Suprapubic skin (tissue), 4 donors: ENCODE measurements around the gene TLL1. TPM values are rescaled to one million over a fixed set of nuclear protein-coding genes. Genes with fewer than 3 reads are reported as not detected.

Experiments
- DNase-seq, 2 donors: peaks; one replicate each; pipeline ENCODE4 v3.0.0-alpha.2; 2019; ENCODE audit warnings: low spot score in 2 of 2
- H3K27ac ChIP-seq: fragments of 200-600 bp; sonication (generic); one replicate; pipeline ENCODE4 v1.5.1; 2019
- H3K27me3 ChIP-seq: fragments of 200-600 bp; sonication (generic); one replicate; pipeline ENCODE4 v1.5.1; 2019
- H3K36me3 ChIP-seq: fragments of 200-600 bp; sonication (generic); one replicate; pipeline ENCODE4 v1.5.1; 2019
- H3K4me1 ChIP-seq: fragments of 200-600 bp; sonication (generic); one replicate; pipeline ENCODE4 v1.5.1; 2019
- H3K4me3 ChIP-seq: fragments of 200-600 bp; sonication (generic); one replicate; pipeline ENCODE4 v1.5.1; 2019; ENCODE audit warnings: mild to moderate bottlenecking
- H3K9me3 ChIP-seq: fragments of 200-600 bp; sonication (generic); one replicate; pipeline ENCODE4 v1.5.1; 2019
- EP300 ChIP-seq: sonication (generic); formaldehyde crosslinking; IDR thresholded peaks from one replicate; pipeline ENCODE4 v1.6.1; 2017; ENCODE audit warnings: antibody characterized with exemption
- POLR2A ChIP-seq, 2 donors: fragments of 450-650 bp; IDR thresholded peaks; one replicate each; pipeline ENCODE4 v1.6.1; 2017; ENCODE audit warnings: antibody characterized with exemption in 2 of 2, mild to moderate bottlenecking in 2 of 2, moderate library complexity in 2 of 2
- POLR2AphosphoS5 ChIP-seq, 3 donors: sonication (generic); formaldehyde crosslinking; IDR thresholded peaks; one replicate each; pipeline ENCODE4 v1.6.1; 2017; ENCODE audit warnings: antibody characterized with exemption in 3 of 3
- WGBS: methylation state at CpG from one replicate; pipeline ENCODE4 v1.1.5; 2018; 5-methylcytosine and 5-hydroxymethylcytosine counted together
- total RNA-seq, 4 donors: library from RNA; depleted of rRNA; stranded (reverse); fragments of >200 nt; gene quantifications; one replicate each; pipeline ENCODE4 v1.1.0, GENCODE V29; 2016
- TF ChIP-seq, protein P1 (sequence below), 2 donors: fragments of 200-600 bp in 1 of 2; fragments of 450-650 bp in 1 of 2; sonication (generic) in 1 of 2; IDR thresholded peaks; one replicate each; pipeline ENCODE4 v1.5.1; 2016 to 2019; ENCODE audit warnings: antibody characterized with exemption in 2 of 2, mild to moderate bottlenecking in 1 of 2, moderate library complexity in 1 of 2

The TLL1 gene
- total RNA-seq, 4 donors from 2014 or later: 6.4 to 12.9 (median 8.6) TPM

DNA sequence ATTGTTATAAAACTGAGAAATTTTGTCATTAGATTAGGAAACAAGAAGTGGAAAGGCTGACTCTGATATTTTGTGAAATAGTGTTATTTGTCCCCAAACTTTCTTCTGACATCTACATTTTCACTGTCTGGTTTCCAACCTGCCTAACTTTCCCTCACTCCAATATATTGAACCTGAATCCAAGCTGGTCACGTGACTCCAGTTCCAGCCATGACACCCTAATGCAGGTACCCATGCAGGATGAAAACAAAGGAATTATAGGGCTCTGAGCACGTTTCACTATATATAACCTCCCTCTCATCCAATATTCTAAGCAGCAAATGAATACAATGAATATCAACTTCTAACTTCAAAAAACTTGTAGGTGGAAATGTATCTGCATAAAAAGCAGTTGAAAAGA, 231.6 kb downstream of the TLL1 start:
- DNase-seq: no peak
- TF ChIP-seq, protein P1, sequence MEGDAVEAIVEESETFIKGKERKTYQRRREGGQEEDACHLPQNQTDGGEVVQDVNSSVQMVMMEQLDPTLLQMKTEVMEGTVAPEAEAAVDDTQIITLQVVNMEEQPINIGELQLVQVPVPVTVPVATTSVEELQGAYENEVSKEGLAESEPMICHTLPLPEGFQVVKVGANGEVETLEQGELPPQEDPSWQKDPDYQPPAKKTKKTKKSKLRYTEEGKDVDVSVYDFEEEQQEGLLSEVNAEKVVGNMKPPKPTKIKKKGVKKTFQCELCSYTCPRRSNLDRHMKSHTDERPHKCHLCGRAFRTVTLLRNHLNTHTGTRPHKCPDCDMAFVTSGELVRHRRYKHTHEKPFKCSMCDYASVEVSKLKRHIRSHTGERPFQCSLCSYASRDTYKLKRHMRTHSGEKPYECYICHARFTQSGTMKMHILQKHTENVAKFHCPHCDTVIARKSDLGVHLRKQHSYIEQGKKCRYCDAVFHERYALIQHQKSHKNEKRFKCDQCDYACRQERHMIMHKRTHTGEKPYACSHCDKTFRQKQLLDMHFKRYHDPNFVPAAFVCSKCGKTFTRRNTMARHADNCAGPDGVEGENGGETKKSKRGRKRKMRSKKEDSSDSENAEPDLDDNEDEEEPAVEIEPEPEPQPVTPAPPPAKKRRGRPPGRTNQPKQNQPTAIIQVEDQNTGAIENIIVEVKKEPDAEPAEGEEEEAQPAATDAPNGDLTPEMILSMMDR (IDR thresholded peaks at IDR 0.05): no peak
- TF ChIP-seq EP300 (no peak), POLR2A (IDR thresholded peaks at IDR 0.05) (no peak)
- H3K4me3 ChIP-seq: no peak overlapping the region
- WGBS: 78% methylated on average over 2 of the region's 2 CpGs
- no peaks in the 10 kb centered on the region for H3K27me3 ChIP-seq
- no peaks in the 10 kb centered on the region for H3K9me3 ChIP-seq
- H3K36me3 ChIP-seq: no peaks in the 10 kb centered on the region
- H3K4me1 ChIP-seq: no peaks in the 10 kb centered on the region
- no peak overlapping the region for H3K27ac ChIP-seq

DNA sequence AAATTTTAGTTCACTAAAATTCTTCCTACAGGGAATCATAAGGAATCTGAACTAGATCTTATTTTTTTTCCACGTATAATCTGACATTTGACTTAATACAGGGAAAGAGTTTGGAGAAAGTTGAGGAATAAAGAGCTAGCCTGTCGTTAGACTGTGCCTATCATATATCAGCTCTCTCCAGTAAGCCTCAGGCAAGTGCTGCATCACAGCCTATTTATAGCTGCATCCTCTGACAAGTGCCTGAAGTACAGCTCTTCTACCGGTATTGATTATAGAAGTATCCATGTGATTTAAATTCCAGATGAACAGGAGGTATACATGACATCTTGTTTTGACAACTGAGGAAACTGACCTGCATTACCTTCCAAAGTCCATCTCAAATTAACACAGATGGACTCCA, 248.9 kb downstream of the TLL1 start:
- Histone ChIP-seq H3K9me3 (no peaks in the 10 kb centered on the region), H3K36me3 (no peaks in the 10 kb centered on the region), H3K27ac (no peak overlapping the region), H3K4me1 (no peaks in the 10 kb centered on the region), H3K4me3 (no peak overlapping the region), H3K27me3 (no peaks in the 10 kb centered on the region)
- 35% methylated on average over 3 of the region's 3 CpGs for WGBS
- TF ChIP-seq EP300 (no peak), POLR2AphosphoS5 (IDR thresholded peaks at IDR 0.05) (no peak), POLR2A (IDR thresholded peaks at IDR 0.05) (no peak)
- TF ChIP-seq, protein P1 (IDR thresholded peaks at IDR 0.05): no peak
- DNase-seq: no peak

DNA sequence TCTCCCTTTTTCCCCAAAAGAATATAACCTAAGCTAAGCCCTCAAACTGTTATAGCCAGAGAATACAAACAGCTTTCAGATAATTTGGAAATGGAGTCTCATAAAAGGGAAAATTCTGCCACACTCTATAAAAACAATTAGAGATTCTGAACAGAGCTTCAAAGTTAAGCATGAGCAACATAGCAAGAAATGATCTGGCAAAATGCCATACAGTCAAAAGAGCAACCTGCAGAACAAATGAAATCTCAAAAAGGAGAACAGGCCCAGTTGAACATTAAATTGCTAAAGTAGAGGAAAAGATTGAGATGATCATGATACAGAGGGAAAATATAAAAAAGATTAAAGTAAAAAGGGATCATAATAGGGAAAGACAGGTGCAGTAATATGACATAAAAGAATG, 250.5 kb downstream of the TLL1 start:
- H3K9me3 ChIP-seq: no peaks in the 10 kb centered on the region
- no peaks in the 10 kb centered on the region for H3K36me3 ChIP-seq
- TF ChIP-seq POLR2AphosphoS5 (IDR thresholded peaks at IDR 0.05) (no peak), POLR2A (IDR thresholded peaks at IDR 0.05) (no peak), EP300 (no peak)
- TF ChIP-seq, protein P1 (IDR thresholded peaks at IDR 0.05): no peak
- H3K4me3 ChIP-seq: no peak overlapping the region
- no peak for DNase-seq
- peaks cover 6% of the 10 kb centered on the region for H3K4me1 ChIP-seq
- H3K27ac ChIP-seq: no peak overlapping the region
- no peaks in the 10 kb centered on the region for H3K27me3 ChIP-seq

DNA sequence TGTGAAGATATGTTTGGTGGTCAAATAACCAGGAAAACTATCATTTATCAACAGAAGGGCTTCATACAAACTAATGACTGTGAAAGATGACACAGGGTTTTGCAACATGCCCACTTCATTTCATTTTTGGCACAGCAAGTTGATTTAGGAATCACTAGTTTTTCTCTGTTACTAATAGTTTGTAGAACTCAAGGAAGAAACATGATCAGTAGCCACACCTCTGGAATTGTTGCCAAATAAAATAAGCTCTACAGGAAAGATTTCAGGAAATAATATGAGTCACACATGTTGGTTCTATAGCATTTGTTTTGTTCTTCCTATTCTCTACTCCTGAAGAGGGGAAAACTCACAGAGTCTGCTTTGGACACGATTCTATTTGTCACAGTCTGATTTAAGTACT, 255.4 kb downstream of the TLL1 start:
- DNase-seq: no peak
- TF ChIP-seq EP300 (no peak), POLR2AphosphoS5 (IDR thresholded peaks at IDR 0.05) (no peak), POLR2A (IDR thresholded peaks at IDR 0.05) (no peak)
- TF ChIP-seq, protein P1 (IDR thresholded peaks at IDR 0.05): no peak
- H3K4me3 ChIP-seq: no peak overlapping the region
- H3K36me3 ChIP-seq: no peaks in the 10 kb centered on the region
- H3K4me1 ChIP-seq: peaks cover 9% of the 10 kb centered on the region
- no peaks in the 10 kb centered on the region for H3K27me3 ChIP-seq
- no peak overlapping the region for H3K27ac ChIP-seq
- whole genome bisulfite sequencing: 20% methylated on average over 1 of the region's 1 CpG
- no peaks in the 10 kb centered on the region for H3K9me3 ChIP-seq

DNA sequence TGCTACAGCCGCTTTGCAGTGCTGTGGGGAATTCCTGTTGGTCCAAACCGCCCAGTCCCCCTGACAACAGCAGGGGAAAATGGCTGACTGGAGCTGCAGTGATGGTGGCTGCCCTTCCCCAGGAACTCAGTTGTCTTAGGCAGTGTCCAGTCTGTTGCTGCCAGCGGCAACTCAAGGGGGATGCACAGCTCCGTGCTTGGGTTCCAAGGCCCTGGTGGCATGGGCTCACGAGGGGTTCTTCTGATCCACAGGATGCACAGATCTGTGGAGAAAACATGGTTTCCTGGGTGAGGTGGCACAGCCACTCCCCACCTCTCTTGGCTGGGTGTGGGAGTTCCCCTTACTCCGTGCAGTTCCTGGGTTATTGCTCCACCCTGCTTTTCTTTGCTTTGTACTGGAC, 261.2 kb downstream of the TLL1 start:
- no peaks in the 10 kb centered on the region for H3K9me3 ChIP-seq
- WGBS: 77% methylated on average over 6 of the region's 6 CpGs
- H3K4me1 ChIP-seq: no peaks in the 10 kb centered on the region

More for the DNA sequence above, 261.2 kb downstream of the TLL1 start:
- no peak overlapping the region for H3K4me3 ChIP-seq
- no peaks in the 10 kb centered on the region for H3K36me3 ChIP-seq
- no peak for DNase-seq
- H3K27ac ChIP-seq: no peak overlapping the region
- TF ChIP-seq, protein P1 (IDR thresholded peaks at IDR 0.05): no peak
- TF ChIP-seq EP300 (no peak), POLR2A (IDR thresholded peaks at IDR 0.05) (no peak), POLR2AphosphoS5 (IDR thresholded peaks at IDR 0.05) (no peak)
- no peaks in the 10 kb centered on the region for H3K27me3 ChIP-seq
